ENCODE results near the gene RASSF7.
A peak's percentile ranks its signal among the peaks of the same experiment; 100 is the strongest.
"Not testable (repeated sequence)": the region's sequence is repeated elsewhere in the genome, so short reads cannot be mapped to it uniquely, and the experiment has no call there.

The RASSF7 gene

GRCh38 chr11:560305-561147, at the start of gene RASSF7, which contains the start of gene LMNTD2:
Gene RASSF7, plus strand, starts transcription at chr11:560970. Its CDS starts 799 bp downstream, at chr11:561769.
Gene LMNTD2, minus strand, starts transcription at chr11:560738. Its CDS starts 22 bp downstream, at chr11:560716.
- DNase-seq (ENCODE audit: low read depth) = peak; percentile 43

GRCh38 chr11:512761-513595, 47.8 kb upstream of the RASSF7 start:
- DNase-seq (ENCODE audit: low read depth) = no peak

DNA sequence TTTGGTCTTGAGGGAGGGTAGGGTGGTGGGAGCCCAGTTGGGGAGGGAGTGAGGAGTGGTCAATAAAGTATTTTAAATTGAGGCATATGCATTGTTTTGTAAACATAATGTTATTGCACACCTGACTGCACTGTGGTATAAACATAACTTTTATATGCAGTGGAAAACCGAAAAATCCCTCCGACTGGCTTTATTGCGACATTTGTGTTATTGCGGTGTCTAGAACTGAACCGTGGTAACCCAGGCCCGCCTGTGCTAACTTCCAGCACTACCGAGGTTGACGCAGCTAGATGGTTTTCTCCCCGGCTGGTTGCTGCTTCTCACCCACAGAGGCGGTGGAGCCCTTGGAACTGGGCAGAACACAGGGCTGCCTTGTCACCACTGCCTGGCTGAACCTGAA, 46.2 kb upstream of the RASSF7 start:
- DNase-seq (ENCODE audit: low read depth) = no peak

- DNase-seq (ENCODE audit: low read depth) = no peak
These were observed 45.6 kb upstream of the RASSF7 start for GRCh38 chr11:515131-515530.

DNA sequence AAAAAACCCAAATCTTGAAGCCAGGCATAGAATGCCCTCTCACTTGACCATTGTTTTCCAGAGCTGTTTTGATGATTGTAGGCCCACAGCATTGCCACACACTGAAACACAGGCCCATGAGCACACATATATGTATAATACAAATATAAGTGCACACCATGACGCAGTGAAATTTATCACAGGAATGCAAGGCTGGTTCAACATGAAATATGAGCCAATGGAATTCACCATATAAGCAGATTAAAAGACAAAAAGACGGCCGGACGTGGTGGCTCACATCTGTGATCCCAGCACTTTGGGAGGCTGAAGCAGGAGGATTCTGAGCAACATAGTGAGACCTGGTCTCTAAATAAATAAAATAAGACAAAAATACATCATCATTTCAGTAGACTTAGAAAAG, 44.4 kb upstream of the RASSF7 start:
- no peak for DNase-seq (ENCODE audit: low read depth)

DNA sequence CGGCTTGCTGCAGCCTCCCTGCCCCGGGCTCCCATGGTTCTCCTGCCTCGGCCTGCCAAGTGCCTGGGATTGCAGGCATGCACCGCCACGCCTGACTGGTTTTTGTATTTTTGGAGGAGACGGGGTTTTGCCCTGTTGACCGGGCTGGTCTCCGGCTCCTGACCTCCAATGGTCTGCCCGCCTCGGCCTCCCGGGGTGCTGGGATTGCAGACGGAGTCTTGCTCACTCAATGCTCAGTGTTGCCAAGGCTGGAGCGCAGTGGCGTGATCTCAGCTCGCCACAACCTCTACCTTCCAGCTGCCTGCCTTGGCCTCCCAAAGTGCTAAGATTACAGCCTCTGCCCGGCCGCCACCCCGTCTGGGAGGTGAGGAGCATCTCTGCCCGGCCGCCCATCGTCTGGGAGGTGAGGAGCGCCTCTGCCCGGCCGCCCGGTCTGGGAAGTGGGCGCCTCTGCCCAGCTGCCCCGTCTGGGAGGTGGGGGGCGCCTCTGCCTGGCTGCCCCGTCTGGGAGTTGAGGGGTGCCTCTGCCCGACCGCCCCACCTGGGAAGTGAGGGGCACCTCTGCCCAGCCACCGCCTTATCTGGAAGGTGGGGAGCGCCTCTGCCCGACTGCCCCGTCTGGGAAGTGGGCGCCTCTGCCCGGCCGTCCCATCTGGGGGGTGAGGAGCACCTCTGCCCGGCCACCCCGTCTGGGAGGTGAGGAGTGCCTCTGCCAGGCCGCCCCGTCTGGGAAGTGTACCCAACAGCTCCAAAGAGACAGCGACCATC, 43.7 kb upstream of the RASSF7 start:
- DNase-seq (ENCODE audit: low read depth) = not testable (repeated sequence)

DNA sequence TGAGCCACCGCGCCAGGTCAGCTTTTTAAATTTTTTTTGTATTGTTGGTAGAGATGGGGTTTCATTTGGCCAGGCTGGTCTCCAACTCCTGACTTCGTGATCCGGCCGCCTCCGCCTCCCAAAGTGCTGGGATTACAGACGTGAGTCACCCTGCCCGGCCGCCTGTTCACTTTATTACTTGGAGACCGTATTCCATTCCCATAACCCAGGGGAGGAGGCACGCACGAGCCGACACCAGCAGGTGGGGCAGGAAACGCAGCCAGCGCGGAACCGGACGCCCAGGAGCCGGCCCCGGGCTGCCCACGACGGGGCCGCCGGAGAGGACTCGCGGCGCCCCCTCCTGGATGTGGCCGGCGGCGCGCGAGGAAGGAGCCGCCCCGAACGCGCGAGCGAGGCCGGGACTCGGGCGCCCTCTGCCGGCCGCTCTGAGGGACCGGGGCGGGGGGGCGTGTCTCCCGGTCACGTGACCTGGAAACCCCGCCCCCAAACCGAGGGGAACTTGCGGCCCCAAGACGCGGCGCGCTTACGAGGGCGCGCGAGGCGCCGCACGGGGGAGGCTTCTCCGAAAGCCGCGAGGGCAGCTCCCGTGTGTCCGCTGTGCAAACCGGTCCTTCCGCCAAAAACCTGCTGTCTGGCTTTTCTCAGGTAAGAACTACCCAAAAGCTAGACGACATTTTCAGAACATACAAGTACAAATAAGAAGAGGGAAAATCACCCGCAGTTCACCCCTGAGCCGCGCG, 42.1 kb upstream of the RASSF7 start:
- DNase-seq (ENCODE audit: low read depth) = peak; percentile 95

DNA sequence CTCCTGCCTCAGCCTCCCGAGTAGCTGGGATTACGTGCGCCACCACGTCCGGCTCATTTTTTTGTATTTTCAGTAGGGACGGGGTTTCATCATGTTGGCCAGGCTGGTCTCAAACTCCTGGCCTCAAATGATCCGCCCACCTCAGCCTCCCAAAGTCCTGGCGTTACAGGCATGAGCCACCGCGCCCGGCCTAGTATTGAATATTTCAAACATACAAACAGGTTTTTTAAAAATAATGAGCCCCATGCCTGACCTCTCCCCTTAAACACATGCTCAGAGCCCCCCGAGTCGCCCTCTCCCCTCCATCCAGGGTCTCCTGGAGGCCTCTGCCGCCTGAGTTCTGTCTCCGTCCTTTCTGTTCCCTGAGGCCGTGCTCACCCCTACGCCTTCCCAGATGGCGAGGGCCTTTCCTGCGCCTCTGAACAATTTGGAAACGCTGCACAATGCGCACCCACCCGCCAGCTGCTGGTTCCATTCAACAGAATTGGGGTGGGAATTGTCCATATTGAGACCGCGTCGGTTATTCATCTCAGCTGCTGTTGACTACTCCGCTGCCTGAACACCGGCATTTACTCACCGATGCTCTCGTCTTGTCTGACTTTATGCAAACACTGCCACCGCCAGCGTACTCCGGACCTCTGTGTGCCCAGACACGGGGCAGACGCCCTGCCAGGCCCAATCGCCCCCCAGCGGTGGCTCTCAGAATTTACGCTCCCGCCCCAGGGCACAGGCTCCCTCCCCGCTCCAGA, 40.2 kb upstream of the RASSF7 start:
- no peak for DNase-seq (ENCODE audit: low read depth)

- no peak for DNase-seq (ENCODE audit: low read depth)
These were observed 39.5 kb upstream of the RASSF7 start for GRCh38 chr11:521177-521688.

GRCh38 chr11:526192-526591, 34.6 kb upstream of the RASSF7 start:
- no peak for DNase-seq (ENCODE audit: low read depth)

GRCh38 chr11:528166-528814, 32.5 kb upstream of the RASSF7 start:
- DNase-seq (ENCODE audit: low read depth) = no peak

DNA sequence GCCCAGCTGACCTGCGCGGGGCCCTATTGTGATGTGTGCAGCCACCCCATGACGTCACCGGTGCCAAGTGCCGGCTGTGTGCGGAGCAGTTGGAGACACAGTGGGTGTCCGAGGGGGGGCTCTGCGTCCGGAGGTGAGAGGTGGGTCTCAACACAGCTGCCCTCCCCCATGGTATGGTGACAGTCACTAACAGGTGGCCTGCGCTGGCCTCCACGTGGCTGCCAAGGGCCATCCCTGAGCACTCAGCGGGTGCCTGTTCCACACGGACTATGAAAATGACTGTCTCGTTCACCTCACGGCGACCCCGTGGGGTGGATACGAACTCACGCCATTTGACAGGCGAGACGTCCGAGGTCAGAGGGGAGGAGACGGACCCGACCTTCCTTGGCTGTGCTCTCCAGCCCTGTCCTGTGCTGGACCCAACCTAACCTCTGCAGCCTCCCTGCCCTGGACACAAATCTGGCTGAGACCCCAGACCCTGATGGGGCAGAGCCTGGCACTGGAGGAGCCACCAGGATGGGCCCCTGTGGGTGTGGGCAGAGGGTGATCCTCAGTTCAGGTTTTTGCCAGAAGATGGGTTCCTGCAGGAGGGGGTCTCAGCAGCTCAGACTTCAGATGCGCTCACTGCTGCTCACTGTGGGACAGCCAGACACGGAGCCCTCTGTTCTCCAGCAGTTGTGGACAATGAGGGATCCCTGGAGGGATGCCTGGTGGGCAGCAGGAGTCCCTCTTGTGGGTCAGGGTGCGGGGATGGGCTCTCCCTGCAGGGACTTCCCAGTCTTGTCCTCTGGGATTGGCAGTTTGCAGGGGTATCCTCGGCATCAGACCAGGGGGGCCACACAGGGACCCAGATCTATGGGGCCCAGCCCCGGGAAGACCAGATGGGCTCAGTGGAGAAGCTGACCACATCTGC, 31.7 kb upstream of the RASSF7 start:
- DNase-seq (ENCODE audit: low read depth) = no peak

DNA sequence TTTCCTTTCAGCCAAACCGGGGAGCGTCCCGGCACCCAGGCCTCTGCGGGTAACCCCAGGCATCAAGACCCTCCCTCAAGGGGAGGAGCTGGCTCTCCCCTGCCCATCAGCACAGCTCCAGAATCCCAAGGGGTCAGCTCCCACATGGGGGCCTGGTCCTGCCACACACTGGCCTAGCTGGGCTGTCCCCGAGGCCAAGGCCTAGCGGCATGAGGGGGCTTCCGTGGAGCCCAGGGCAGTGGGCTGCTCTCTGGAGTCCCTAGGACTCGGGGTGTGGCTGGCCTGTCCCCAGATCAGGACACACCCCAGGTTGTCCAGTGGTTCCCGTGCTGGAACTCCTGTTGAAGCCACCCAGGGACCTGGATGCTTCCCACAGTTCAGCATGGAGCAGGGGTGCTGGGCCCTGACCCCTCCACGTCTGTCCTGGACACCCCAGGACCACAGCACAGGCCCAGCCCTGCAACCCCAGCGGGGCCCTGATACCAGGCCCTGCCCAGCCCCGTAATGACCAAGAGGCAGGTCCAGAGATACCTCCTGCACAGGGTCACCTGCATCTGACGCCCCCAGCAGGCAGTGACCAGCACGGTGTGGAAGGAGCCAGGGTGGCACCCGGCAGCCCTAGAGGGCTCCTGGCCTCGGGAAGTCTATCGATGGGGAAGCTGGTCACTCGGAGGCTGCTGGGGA, 30.9 kb upstream of the RASSF7 start:
- no peak for DNase-seq (ENCODE audit: low read depth)

GRCh38 chr11:530960-531831, 29.6 kb upstream of the RASSF7 start:
- no peak for DNase-seq (ENCODE audit: low read depth)

GRCh38 chr11:531919-532526, 28.7 kb upstream of the RASSF7 start:
- no peak for DNase-seq (ENCODE audit: low read depth)

DNA sequence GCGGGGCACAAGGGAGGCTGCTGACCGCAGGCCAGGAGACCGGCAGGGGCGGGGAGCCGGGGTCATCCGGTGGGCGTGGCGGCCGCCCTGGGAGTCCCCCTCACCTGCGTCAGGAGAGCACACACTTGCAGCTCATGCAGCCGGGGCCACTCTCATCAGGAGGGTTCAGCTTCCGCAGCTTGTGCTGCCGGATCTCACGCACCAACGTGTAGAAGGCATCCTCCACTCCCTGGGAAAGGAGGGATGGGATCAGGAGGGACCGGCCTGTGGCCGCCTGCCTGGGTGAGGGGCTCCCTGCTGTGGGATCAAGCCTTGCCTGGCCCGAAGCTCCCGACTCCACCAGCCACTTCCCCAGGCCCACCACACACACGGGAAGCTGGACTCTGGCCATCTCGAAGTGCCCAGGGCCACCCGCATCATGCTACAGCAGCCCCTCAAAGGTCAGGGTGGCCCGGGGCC, 28.2 kb upstream of the RASSF7 start:
- DNase-seq (ENCODE audit: low read depth) = no peak
